ENCODE data around the gene UBN2.

Gene UBN2

DNA sequence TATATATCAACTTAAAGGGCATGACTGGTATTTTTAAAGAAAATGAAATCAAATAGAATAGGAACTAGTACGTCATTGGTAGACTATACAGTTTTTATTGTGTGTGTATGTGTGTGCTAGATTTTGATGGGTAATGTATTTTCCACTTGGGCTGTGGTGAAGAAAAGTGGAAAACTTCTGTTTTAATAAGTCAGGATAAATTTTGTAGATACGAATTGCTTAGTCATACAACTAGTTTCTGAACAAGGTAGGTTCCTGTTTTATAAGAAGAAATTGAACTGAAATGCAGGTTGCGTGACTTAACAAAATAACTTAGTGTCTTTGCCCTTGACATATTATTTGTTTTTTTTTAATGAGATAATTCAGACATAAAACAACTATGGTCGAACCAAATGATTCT, 24.3 kb downstream of the UBN2 start:
- DNase-seq (ENCODE audit: low spot score): no peak
- TF ChIP-seq, protein P1, sequence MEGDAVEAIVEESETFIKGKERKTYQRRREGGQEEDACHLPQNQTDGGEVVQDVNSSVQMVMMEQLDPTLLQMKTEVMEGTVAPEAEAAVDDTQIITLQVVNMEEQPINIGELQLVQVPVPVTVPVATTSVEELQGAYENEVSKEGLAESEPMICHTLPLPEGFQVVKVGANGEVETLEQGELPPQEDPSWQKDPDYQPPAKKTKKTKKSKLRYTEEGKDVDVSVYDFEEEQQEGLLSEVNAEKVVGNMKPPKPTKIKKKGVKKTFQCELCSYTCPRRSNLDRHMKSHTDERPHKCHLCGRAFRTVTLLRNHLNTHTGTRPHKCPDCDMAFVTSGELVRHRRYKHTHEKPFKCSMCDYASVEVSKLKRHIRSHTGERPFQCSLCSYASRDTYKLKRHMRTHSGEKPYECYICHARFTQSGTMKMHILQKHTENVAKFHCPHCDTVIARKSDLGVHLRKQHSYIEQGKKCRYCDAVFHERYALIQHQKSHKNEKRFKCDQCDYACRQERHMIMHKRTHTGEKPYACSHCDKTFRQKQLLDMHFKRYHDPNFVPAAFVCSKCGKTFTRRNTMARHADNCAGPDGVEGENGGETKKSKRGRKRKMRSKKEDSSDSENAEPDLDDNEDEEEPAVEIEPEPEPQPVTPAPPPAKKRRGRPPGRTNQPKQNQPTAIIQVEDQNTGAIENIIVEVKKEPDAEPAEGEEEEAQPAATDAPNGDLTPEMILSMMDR (IDR thresholded peaks at IDR 0.05; ENCODE audit: extremely low read depth, missing control alignments): no peak

- no peak for DNase-seq (ENCODE audit: low spot score)
- TF ChIP-seq, protein P1 (IDR thresholded peaks at IDR 0.05; ENCODE audit: extremely low read depth, missing control alignments): no peak
Observed at GRCh38 chr7:139259142-139259541, 28.1 kb downstream of the UBN2 start.

DNA sequence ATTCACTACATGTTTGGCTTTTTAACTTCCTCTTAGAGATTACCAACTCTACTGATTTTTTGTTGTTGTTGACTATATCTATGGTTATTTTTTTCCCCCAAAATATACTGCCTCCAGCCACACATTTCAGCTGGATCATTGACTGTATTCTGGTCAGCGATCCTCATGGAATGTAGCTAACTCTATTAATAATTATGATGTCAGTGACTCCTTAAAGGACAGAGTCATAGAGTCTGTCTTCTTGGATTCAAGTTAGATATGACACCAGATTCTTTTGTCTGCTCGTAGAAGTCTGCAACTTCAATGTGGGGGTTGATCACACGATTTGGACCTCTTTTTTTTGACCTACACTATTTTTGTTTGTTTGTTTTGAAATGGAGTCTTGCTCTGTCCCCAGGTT, 33.2 kb downstream of the UBN2 start:
- TF ChIP-seq, protein P1 (IDR thresholded peaks at IDR 0.05; ENCODE audit: extremely low read depth, missing control alignments): no peak
- no peak for DNase-seq (ENCODE audit: low spot score)

DNA sequence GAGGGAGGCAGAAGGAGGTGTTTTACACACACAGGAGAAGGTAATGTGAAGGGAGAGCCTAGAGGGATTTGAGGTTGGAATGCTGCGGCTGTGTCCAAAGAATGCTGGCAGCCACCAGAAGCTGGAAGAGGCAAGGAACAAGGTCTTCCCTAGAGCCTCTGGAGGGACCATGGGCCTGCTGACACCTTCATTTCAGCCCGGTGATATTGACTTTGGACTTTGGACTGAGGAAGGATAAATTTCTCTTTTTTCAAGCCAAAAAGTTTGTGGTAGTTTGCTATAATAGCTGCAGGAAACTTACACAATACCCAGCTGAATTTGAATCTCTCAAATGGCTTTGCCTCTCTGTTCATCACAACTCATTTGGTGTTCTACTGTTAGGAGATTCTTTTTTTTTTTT, 34.6 kb downstream of the UBN2 start:
- TF ChIP-seq, protein P1 (IDR thresholded peaks at IDR 0.05; ENCODE audit: extremely low read depth, missing control alignments): no peak
- no peak for DNase-seq (ENCODE audit: low spot score)

DNA sequence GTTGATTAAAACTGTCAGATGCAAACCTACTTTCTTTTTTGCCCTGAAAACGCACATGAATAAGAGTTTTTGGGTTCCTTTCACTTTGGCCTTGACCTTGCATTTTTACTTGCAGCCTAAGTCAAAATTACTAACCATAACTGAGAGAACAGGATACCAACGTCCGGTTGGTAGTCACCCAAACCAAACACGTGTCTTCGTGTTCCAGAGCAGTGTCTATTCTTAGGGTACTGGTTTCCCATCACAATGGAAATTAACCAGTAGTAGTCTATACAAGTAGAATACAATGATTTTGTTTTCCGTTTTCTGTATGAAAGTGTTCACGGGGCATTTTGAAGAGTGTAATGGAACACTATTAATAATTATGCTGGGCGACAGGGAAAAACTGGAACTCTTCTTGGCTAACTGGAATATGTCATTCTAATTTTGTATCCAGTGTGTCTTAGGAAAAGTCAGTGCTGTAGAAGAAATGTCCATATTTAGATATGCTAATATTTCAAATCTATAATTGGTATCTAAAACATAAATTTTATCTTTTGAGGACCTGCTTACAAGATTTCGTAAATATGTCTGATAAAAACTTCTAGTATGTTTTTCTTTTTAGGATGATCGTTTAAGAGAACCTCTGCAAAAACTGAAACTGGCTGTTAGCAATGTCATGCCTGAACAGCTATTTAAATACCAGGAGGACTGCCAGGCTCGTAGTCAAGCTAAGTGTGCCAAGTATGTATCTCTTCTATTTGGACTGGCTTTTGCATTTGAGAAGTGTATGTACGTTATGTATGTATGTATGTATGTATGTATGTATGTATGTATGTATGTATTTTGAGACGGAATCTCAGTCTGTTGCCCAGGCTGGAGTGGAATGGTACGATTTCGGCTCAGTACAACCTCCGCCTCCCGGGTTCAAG, 40.9 kb downstream of the UBN2 start:
- no peak for DNase-seq (ENCODE audit: low spot score)
- TF ChIP-seq, protein P1 (IDR thresholded peaks at IDR 0.05; ENCODE audit: extremely low read depth, missing control alignments): no peak

- DNase-seq (ENCODE audit: low spot score): no peak
- TF ChIP-seq, protein P1 (IDR thresholded peaks at IDR 0.05; ENCODE audit: extremely low read depth, missing control alignments): no peak
Observed at GRCh38 chr7:139284252-139284896, 53.3 kb downstream of the UBN2 start.

DNA sequence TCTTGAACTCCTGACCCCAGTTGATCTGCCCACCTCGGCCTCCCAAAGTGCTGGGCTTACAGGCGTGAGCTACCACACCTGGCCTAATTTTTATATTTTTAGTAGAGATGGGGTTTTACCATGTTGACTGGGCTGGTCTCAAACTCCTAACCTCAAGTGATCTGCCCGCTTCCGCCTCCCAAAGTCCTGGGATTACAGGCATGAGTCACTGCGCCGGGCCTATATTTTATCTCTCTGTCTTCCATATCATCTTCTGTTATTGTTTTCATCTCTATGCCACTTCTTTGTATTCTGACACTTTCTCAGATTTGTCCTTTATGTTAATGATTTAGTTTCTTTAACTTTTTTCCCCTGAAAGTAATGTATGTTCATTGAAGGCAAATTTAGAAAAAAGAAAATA, 55.1 kb downstream of the UBN2 start:
- DNase-seq (ENCODE audit: low spot score): no peak
- TF ChIP-seq, protein P1 (IDR thresholded peaks at IDR 0.05; ENCODE audit: extremely low read depth, missing control alignments): no peak

All from GM20000 (cell line).